Osteoblast (primary cell): ENCODE measurements around the gene PYCR2. TPM values are rescaled to one million over a fixed set of nuclear protein-coding genes. Genes with fewer than 3 reads are reported as not detected.
A peak's percentile ranks its signal among the peaks of the same experiment; 100 is the strongest.
"Not testable (repeated sequence)": the region's sequence is repeated elsewhere in the genome, so short reads cannot be mapped to it uniquely, and the experiment has no call there.

Experiments used
- DNase-seq: peaks from one replicate; pipeline ENCODE4 v3.0.0; 2011; ENCODE audit warnings: low spot score, mixed read lengths; ENCODE audit not compliant: insufficient read length; ENCODE audit errors: missing footprints
- H2AFZ ChIP-seq: 2 replicates; pipeline ENCODE4 v1.6.0; 2011; ENCODE audit warnings: mild to moderate bottlenecking, low read length
- H3K27ac ChIP-seq: 2 replicates; pipeline ENCODE4 v1.5.1; 2011; ENCODE audit warnings: mild to moderate bottlenecking, low read depth, low read length, moderate library complexity
- H3K27me3 ChIP-seq: 2 replicates; pipeline ENCODE4 v1.6.0; 2012; ENCODE audit warnings: mild to moderate bottlenecking, control low read depth, inconsistent platforms, low read length, moderate library complexity; ENCODE audit not compliant: insufficient read depth
- H3K36me3 ChIP-seq: 2 replicates; pipeline ENCODE4 v1.5.1; 2011; ENCODE audit warnings: mild to moderate bottlenecking, low read length, control low read depth, moderate library complexity; ENCODE audit not compliant: insufficient read depth
- H3K4me1 ChIP-seq: 2 replicates; pipeline ENCODE4 v1.5.1; 2011; ENCODE audit warnings: mild to moderate bottlenecking, low read length, control low read depth, moderate library complexity; ENCODE audit not compliant: insufficient read depth
- H3K4me2 ChIP-seq: 2 replicates; pipeline ENCODE4 v1.6.0; 2011; ENCODE audit warnings: mild to moderate bottlenecking, low read length; ENCODE audit not compliant: insufficient read depth
- H3K4me3 ChIP-seq: fragments of 200-600 bp; sonication (generic); 3 replicates; pipeline ENCODE4 v1.5.1; 2012; ENCODE audit warnings: mild to moderate bottlenecking, low read length, inconsistent platforms; ENCODE audit not compliant: insufficient read depth
- H3K79me2 ChIP-seq: 2 replicates; pipeline ENCODE4 v1.6.0; 2012; ENCODE audit warnings: mild to moderate bottlenecking, low read length, control low read depth, inconsistent platforms; ENCODE audit not compliant: insufficient read depth
- H3K9me3 ChIP-seq: 2 replicates; pipeline ENCODE4 v1.5.1; 2011; ENCODE audit warnings: low read depth, low read length, control low read depth
- H4K20me1 ChIP-seq: 2 replicates; pipeline ENCODE4 v1.6.0; 2012; ENCODE audit warnings: mild to moderate bottlenecking, low read length, control low read depth; ENCODE audit not compliant: insufficient read depth
- total RNA-seq: library from RNA; depleted of rRNA; stranded (reverse); fragments of >200 nt; gene quantifications from 2 replicates; pipeline ENCODE4 v1.2.3, GENCODE V29; 2012
- TF ChIP-seq, protein P1 (sequence below): IDR thresholded peaks from 2 replicates; pipeline ENCODE4 v1.5.1; 2011; ENCODE audit warnings: mild to moderate bottlenecking, low read depth, low read length, moderate library complexity; ENCODE audit errors: extremely low read depth

Gene PYCR2
- total RNA-seq, 1 donor, result 29.0 TPM

DNA sequence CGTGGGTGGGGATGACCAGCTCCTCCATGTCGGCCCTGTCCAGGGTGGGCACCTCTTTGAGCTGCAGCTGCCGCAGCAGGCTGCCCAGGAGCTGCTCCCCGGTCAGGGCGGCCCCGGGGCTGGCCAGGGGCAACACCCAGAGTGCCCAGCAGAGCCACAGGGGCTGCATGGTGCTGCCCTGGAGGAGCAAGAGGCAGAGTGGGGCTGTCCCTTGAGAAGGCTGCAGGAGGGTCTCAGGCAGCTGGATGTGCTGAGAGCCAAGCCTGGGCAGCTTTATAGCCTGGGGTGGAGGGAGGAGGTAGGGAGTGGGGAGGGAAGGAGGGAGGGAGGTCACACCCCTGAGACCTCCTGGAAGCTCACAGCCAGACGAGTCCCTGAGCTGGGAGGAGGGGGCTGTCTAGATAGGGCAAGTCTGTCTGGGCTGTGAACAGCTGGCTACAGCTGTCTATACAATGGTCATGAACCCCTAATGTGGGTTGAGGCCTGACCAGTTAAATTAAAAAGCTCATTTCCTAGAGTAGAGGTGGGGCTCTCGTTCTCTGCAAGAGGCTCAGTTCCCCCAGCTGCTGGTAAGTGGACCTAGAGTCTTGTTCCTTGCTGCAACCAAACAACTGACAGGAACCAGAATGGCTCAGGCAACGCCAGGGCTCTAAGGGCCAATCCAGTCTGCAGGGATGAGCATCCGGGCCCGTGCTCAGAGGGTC is 35.0 kb downstream of the PYCR2 start, which contains the start of gene LEFTY1:
LEFTY1 (minus strand) TSS at position 249 of the 704 bp plus-strand sequence; CDS start at position 169, 80 bp downstream.
- TF ChIP-seq, protein P1, sequence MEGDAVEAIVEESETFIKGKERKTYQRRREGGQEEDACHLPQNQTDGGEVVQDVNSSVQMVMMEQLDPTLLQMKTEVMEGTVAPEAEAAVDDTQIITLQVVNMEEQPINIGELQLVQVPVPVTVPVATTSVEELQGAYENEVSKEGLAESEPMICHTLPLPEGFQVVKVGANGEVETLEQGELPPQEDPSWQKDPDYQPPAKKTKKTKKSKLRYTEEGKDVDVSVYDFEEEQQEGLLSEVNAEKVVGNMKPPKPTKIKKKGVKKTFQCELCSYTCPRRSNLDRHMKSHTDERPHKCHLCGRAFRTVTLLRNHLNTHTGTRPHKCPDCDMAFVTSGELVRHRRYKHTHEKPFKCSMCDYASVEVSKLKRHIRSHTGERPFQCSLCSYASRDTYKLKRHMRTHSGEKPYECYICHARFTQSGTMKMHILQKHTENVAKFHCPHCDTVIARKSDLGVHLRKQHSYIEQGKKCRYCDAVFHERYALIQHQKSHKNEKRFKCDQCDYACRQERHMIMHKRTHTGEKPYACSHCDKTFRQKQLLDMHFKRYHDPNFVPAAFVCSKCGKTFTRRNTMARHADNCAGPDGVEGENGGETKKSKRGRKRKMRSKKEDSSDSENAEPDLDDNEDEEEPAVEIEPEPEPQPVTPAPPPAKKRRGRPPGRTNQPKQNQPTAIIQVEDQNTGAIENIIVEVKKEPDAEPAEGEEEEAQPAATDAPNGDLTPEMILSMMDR, result no peak
- no peak within 1 kb of the TSS for H2AFZ ChIP-seq
- peaks cover 5% of the 10 kb centered on the region for H3K4me1 ChIP-seq

DNA sequence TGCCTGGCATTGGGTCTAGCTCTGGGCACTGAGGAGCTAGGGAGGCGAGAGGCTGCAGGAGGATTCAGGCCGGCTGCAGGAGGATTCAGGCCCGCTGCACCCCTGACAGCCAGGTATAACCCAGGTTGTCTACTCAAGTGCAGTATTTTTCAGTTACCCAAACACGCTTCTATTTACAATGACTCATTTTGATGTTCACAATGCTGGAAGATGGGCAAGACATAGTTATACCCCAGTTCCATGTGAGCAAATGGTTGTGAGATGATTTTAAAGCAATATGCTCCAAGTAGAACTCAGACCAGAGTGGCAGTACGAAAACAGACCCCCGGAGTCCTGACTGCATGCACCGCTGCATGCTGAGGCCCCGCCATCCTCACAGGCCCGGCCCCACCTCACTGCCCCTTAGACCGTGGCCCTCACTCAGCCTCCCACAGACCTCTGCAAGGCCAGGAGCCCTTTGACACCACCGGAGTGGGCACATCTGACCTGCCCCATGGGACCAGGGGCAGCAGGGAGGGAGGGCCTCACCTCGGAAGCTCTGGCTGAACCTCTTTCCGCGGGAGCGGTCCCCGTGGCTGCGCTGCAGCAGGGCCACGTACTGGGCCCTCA is 35.7 kb downstream of the PYCR2 start:
- no peaks in the 10 kb centered on the region for H4K20me1 ChIP-seq
- TF ChIP-seq, protein P1, result no peak
- no peaks in the 10 kb centered on the region for H3K36me3 ChIP-seq
- no peak overlapping the region for H2AFZ ChIP-seq
- no peak overlapping the region for H3K4me2 ChIP-seq
- H3K79me2 ChIP-seq, result no peaks in the 10 kb centered on the region
- H3K4me3 ChIP-seq, result no peak overlapping the region
- peaks cover 5% of the 10 kb centered on the region for H3K4me1 ChIP-seq
- H3K27me3 ChIP-seq, result no peaks in the 10 kb centered on the region
- H3K27ac ChIP-seq, result no peak overlapping the region
- DNase-seq, result peak; percentile 74
- H3K9me3 ChIP-seq, result no peaks in the 10 kb centered on the region

More for the DNA sequence above, 35.0 kb downstream of the PYCR2 start, which contains the start of gene LEFTY1:
- H3K27me3 ChIP-seq, result no peaks in the 10 kb centered on the region
- no peaks in the 10 kb centered on the region for H3K79me2 ChIP-seq
- DNase-seq, result peak; percentile 73
- H3K9me3 ChIP-seq, result no peaks in the 10 kb centered on the region
- no peak within 1 kb of the TSS for H3K27ac ChIP-seq
- no peak within 1 kb of the TSS for H3K4me2 ChIP-seq
- no peak within 1 kb of the TSS for H3K4me3 ChIP-seq
- H4K20me1 ChIP-seq, result no peaks in the 10 kb centered on the region
- H3K36me3 ChIP-seq, result no peaks in the 10 kb centered on the region

DNA sequence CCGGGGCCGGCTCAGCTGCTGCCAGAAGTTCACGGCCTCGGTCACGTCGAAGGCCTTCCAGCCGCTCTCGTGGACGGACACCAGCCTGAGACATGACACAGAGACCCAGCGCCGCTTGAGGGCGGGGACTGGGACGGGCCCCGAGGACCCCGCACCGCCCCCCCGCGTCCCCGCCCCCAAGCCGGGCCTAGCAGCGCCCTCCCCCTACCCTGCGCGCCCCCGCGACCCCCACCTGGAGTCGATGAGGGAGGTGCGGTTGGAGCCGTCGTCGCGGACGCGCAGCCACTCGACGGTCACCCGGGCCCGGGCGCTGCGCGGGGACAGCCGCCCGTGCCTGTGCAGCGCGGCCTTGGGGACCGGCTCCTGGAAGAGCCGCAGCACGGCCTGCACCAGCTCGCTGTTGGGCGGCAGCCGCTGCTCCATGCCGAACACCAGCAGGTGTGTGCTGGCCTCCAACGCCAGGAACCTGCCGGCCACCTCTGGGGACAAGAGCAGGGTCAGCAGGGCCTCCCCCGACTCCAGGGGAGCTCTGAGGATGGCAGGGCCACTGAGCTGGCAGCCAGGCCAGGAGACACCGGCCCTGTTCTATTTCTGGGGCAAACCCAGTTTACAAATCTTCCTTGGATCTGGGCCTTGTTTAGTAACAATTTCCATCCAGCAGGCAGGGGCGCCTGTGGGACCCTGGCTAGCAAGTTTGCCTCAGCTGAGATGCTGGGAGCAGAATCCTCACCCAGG is 36.3 kb downstream of the PYCR2 start:
- not testable (repeated sequence) for H2AFZ ChIP-seq, DNase-seq, H4K20me1 ChIP-seq, H3K36me3 ChIP-seq, H3K9me3 ChIP-seq, H3K27me3 ChIP-seq, H3K4me2 ChIP-seq, H3K4me1 ChIP-seq, H3K27ac ChIP-seq, H3K4me3 ChIP-seq, H3K79me2 ChIP-seq

DNA sequence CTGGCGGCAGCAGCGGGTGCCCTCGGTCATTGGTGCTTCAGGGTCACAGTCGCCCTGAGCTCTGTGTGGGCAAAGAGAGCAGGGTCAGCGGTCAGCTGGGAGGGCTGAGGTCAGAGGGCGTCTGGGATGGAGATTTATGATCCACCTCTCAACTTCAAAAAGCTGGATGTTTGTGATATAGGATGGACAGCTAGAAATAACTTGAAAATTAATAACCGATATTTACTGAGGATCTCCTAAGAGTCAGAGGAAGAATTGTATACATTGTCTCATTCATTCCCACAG is 37.1 kb downstream of the PYCR2 start:
- Histone ChIP-seq H3K4me3 (no peak overlapping the region), H4K20me1 (no peaks in the 10 kb centered on the region), H3K4me2 (no peak overlapping the region), H2AFZ (no peak overlapping the region), H3K36me3 (no peaks in the 10 kb centered on the region), H3K27me3 (no peaks in the 10 kb centered on the region), H3K27ac (no peak overlapping the region), H3K79me2 (peaks cover 4% of the 10 kb centered on the region), H3K4me1 (peaks cover 9% of the 10 kb centered on the region), H3K9me3 (no peaks in the 10 kb centered on the region)
- peak; percentile 29 for DNase-seq
- TF ChIP-seq, protein P1, result no peak
